ENCODE data around the gene OR2T33. TPM values are rescaled to one million over a fixed set of nuclear protein-coding genes. Genes with fewer than 3 reads are reported as not detected.
"Not testable (repeated sequence)": the region's sequence is repeated elsewhere in the genome, so short reads cannot be mapped to it uniquely, and the experiment has no call there.

OR2T33 gene
- total RNA-seq, 2 experiments from 2014 or later = 0.25 TPM; not detected in 1

GRCh38 chr1:248268178-248268577 lies 9.6 kb downstream of the OR2T33 start:
- H3K36me3 Mint-ChIP-seq (ENCODE audit: low read depth) = no peaks in the 10 kb centered on the region
- no peak overlapping the region for H3K4me3 Mint-ChIP-seq
- no peak for TF ChIP-seq CTCF (IDR thresholded peaks at IDR 0.05)
- POLR2A ChIA-PET = no interaction called here
- CTCF ChIA-PET = no interaction called here
- no peak overlapping the region for H3K27ac Mint-ChIP-seq
- H3K27me3 ChIP-seq (ENCODE audit: control insufficient read depth in 1 of 2, insufficient read depth in 2 of 2, low read length in 2 of 2) = no peaks in the 10 kb centered on the region
- no peak overlapping the region for H3K4me3 ChIP-seq (ENCODE audit: low read length)
- ATAC-seq (ENCODE audit: poor library complexity) (no peak), DNase-seq (no peak)
- H3K27ac ChIP-seq (ENCODE audit: low read depth in 1 of 2, low read length in 2 of 2) = no peak overlapping the region
- peaks cover 5% of the 10 kb centered on the region for H3K9me3 Mint-ChIP-seq
- no peaks in the 10 kb centered on the region for H3K4me1 ChIP-seq (ENCODE audit: insufficient read depth, low read length)
- no peaks in the 10 kb centered on the region for H3K36me3 ChIP-seq (ENCODE audit: insufficient read depth, low read length)
- H3K9me3 ChIP-seq (ENCODE audit: control insufficient read depth in 1 of 2, insufficient read depth in 1 of 2, low read length in 2 of 2) = no peaks in the 10 kb centered on the region
- peaks cover 4% of the 10 kb centered on the region for H3K27me3 Mint-ChIP-seq
- intact Hi-C loops (cut with DNase I, micrococcal nuclease) = no loop called here
- H3K4me1 Mint-ChIP-seq (ENCODE audit: low read depth) = no peaks in the 10 kb centered on the region

- H3K27ac Mint-ChIP-seq; H3K4me1 ChIP-seq (ENCODE audit: insufficient read depth, low read length); H3K4me1 Mint-ChIP-seq (ENCODE audit: low read depth); CTCF ChIA-PET; H3K27me3 ChIP-seq (ENCODE audit: control insufficient read depth in 1 of 2, insufficient read depth in 2 of 2, low read length in 2 of 2); H3K27me3 Mint-ChIP-seq; H3K27ac ChIP-seq (ENCODE audit: low read depth in 1 of 2, low read length in 2 of 2); H3K36me3 Mint-ChIP-seq (ENCODE audit: low read depth); H3K36me3 ChIP-seq (ENCODE audit: insufficient read depth, low read length); intact Hi-C loops (cut with DNase I, micrococcal nuclease); H3K9me3 ChIP-seq (ENCODE audit: control insufficient read depth in 1 of 2, insufficient read depth in 1 of 2, low read length in 2 of 2); DNase-seq; ATAC-seq (ENCODE audit: poor library complexity); H3K4me3 ChIP-seq (ENCODE audit: low read length); POLR2A ChIA-PET; H3K4me3 Mint-ChIP-seq: not testable (repeated sequence)
- H3K9me3 Mint-ChIP-seq = peaks cover 12% of the 10 kb centered on the region
Observed at GRCh38 chr1:248259309-248259708, 18.5 kb downstream of the OR2T33 start.

- POLR2A ChIA-PET = no interaction called here
- Histone ChIP-seq H3K9me3 (ENCODE audit: control insufficient read depth in 1 of 2, insufficient read depth in 1 of 2, low read length in 2 of 2) (no peaks in the 10 kb centered on the region), H3K27ac (ENCODE audit: low read depth in 1 of 2, low read length in 2 of 2) (no peak overlapping the region), H3K27me3 (ENCODE audit: control insufficient read depth in 1 of 2, insufficient read depth in 2 of 2, low read length in 2 of 2) (peaks cover 0 to 5% of the 10 kb centered on the region in 2 experiments), H3K36me3 (ENCODE audit: insufficient read depth, low read length) (no peaks in the 10 kb centered on the region), H3K4me1 (ENCODE audit: insufficient read depth, low read length) (peaks cover 3% of the 10 kb centered on the region), H3K4me3 (ENCODE audit: low read length) (no peak overlapping the region)
- peak; percentile 57 for ATAC-seq (ENCODE audit: poor library complexity)
- Mint-ChIP-seq H3K4me1 (ENCODE audit: low read depth) (peaks cover 4% of the 10 kb centered on the region), H3K27me3 (peaks cover 19% of the 10 kb centered on the region), H3K27ac (no peak overlapping the region), H3K4me3 (no peak overlapping the region), H3K9me3 (no peaks in the 10 kb centered on the region), H3K36me3 (ENCODE audit: low read depth) (no peaks in the 10 kb centered on the region)
- peak in 6 of 14 experiments; percentile 3 to 59 (median 22) for DNase-seq
- peak; percentile 83 for TF ChIP-seq CTCF (IDR thresholded peaks at IDR 0.05)
- intact Hi-C loops (cut with DNase I, micrococcal nuclease) = loop anchor here (1.0 to 10.0 kb wide), 4 partner anchors 442 to 564 kb away; no protein-coding TSS in a partner anchor
- CTCF ChIA-PET = interaction anchor here (1.3 kb wide), 1 partner anchor 10 kb away, joined by 3 read pairs; no protein-coding TSS in a partner anchor
Observed at GRCh38 chr1:248243204-248243603, 34.6 kb downstream of the OR2T33 start.

GRCh38 chr1:248239478-248239877 lies 38.3 kb downstream of the OR2T33 start:
- H3K4me1 ChIP-seq (ENCODE audit: insufficient read depth, low read length) = peaks cover 3% of the 10 kb centered on the region
- no peak for DNase-seq
- Mint-ChIP-seq H3K9me3 (no peaks in the 10 kb centered on the region), H3K27me3 (peaks cover 26% of the 10 kb centered on the region), H3K4me1 (ENCODE audit: low read depth) (peaks cover 4% of the 10 kb centered on the region), H3K36me3 (ENCODE audit: low read depth) (no peaks in the 10 kb centered on the region), H3K4me3 (no peak overlapping the region), H3K27ac (no peak overlapping the region)
- no peak for TF ChIP-seq CTCF (IDR thresholded peaks at IDR 0.05)
- ChIA-PET POLR2A (no interaction called here), CTCF (no interaction called here)
- no peak for ATAC-seq (ENCODE audit: poor library complexity)
- H3K27ac ChIP-seq (ENCODE audit: low read depth in 1 of 2, low read length in 2 of 2) = no peak overlapping the region
- intact Hi-C loops (cut with DNase I, micrococcal nuclease) = no loop called here
- no peaks in the 10 kb centered on the region for H3K9me3 ChIP-seq (ENCODE audit: control insufficient read depth in 1 of 2, insufficient read depth in 1 of 2, low read length in 2 of 2)
- H3K4me3 ChIP-seq (ENCODE audit: low read length) = no peak overlapping the region
- no peaks in the 10 kb centered on the region for H3K27me3 ChIP-seq (ENCODE audit: control insufficient read depth in 1 of 2, insufficient read depth in 2 of 2, low read length in 2 of 2)
- H3K36me3 ChIP-seq (ENCODE audit: insufficient read depth, low read length) = no peaks in the 10 kb centered on the region
